GM11168 (cell line): ENCODE data around the gene RPL32.
"Not testable (repeated sequence)": the region's sequence is repeated elsewhere in the genome, so short reads cannot be mapped to it uniquely, and the experiment has no call there.

Experiments used
- in situ Hi-C: fragments of 300-500 bp; cut with MboI; formaldehyde crosslinking; loops from one replicate; pipeline ENCODE4 v1.12.0; 2022; ENCODE audit warnings: low sequenced_read_pairs; ENCODE audit not compliant: unreplicated experiment

The RPL32 gene

GRCh38 chr3:12868039-12869034 lies 27.0 kb upstream of the RPL32 start:
- in situ Hi-C loops = no loop called here

GRCh38 chr3:12866836-12867235 lies 25.5 kb upstream of the RPL32 start:
- in situ Hi-C loops = no loop called here

DNA sequence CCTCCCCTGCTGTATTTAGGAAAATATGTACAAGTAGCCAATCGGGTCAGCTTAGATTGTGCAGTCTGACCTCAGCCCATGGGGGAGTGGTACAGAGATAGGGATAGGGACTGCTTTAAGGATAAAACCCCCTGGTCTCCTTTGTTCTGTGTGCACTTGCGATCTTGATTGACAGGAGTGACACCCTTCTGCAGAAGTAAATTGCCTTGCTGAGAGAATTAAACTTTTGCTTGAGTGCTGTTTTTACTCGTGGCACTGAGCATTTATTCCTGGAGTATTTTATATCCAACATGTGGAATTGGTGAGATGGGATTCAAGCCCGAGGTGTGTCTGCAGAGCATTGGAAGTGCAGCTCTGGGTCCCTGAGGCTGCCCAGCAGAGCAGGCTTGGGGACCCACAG lies 23.9 kb upstream of the RPL32 start:
- in situ Hi-C loops = no loop called here

DNA sequence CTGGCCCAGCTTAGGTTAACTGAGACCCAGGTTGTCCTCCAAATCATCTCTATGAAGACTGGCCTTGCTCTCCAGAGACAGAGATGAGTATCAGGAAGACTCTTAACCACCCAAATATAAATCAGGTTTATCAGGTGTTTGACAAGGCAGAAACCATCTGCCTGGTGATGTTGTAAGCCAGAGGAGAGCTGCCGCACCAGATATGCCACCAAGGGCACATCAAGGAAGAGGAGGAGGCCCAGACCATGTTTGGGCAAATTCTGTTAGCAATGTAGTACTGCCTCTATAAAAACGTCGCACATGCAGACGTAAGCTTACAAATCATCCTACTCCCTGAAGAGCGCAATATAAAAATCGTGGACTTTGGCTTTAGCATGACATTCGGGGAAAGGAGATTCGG lies 21.0 kb upstream of the RPL32 start:
- in situ Hi-C loops = no loop called here

GRCh38 chr3:12861611-12862010 lies 20.2 kb upstream of the RPL32 start:
- in situ Hi-C loops = no loop called here

DNA sequence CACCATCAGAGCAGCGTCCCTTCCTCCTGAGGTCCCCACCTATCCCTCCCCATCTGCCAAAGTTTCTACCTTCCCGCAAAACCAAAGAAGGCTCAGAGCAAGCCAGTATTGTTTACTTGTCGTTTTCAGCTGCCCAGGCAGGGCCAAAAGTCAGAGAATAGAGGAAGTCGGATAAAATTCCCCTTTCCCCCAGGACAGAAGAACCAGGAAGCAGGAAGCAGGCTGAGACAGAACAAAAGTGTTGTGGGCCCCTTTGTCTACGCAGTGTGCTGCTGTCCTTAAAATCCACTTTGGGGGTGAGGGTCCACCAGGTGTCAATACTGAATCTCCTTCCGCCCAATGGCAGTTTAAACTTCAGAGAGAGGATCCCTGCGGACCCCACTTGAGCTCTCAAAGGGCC lies 18.5 kb upstream of the RPL32 start:
- in situ Hi-C loops = loop anchor here (5.0 kb wide), 1 partner anchor 37 kb away; no protein-coding TSS in a partner anchor

DNA sequence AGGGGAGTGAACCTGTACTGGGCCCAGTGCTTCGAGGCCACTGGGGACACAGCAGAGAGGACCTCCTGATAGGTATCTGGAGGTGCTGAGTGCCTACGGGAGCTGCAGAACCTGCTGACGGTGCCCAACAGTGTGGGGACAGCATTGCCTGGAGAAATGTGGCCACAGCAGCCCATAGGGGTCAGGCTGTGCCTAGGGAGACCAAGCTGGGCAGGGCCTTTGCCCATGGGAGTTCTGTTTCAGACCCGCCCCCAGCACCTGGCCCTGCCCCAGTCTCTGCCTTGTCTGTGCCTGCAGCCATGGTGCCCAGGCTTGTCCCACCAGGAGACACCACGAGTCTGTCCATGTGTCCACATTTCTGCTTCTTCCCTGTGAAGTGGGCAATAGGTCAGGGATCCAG lies 15.3 kb upstream of the RPL32 start:
- in situ Hi-C loops = loop anchor here (5.0 kb wide), 1 partner anchor 41 kb away; no protein-coding TSS in a partner anchor

GRCh38 chr3:12854565-12854964 lies 13.2 kb upstream of the RPL32 start:
- in situ Hi-C loops = no loop called here

DNA sequence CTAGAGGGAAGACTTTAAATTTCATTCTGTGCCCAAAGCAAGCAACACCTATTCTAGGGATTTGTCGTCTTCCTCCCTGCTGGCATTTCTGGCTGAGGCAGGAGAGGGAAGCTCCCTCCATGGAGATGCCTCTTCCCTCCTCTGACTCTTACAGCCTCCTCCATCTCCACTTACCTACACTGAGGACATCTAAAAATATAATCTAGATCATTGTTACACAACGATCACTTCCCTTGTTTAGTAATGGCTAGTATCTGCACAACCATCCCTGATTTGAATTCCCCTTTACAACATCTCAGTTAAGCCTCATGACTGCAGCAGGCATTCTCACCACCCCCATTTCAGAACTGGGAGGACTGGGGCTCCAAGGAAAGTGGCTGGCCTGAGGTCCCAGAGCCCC lies 12.5 kb upstream of the RPL32 start:
- in situ Hi-C loops = not testable (repeated sequence)

DNA sequence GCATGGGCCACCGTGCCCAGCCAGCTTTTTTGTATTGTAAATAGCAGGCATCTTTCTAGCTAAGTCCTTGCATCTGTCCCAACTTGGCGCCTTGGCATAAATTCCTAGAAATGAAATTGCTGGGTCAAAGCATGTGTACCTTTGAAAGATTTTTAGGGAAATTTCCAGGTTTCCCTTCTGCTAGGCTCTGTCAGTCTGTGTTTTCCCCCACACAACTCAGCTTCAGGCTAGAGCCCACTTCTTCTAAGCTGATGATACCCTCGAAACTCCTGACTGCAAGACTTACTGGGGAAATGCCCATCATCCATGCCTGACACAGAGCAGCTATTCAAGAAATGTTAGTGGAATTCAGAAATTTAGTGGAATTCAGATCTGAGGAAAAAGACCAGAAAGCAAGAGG lies 10.8 kb upstream of the RPL32 start:
- in situ Hi-C loops = no loop called here

DNA sequence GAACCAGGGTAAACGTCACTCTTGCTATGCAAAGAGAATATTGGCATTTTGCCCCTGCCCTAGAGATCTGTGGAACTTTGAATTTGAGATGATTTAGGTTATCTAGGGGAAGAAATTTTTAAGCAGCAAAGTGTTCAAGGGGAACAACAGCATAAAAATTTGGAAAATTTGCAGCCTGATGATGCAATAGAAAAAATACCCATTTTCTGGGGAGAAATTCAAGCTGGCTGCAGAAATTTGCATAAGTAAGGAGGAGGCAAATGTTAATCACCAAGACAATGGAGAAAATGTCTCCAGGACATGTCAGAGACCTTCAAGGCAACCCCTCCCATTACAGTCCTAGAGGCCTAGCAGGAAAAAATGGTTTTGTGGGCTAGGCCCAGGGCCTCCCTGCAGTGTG lies 4.4 kb upstream of the RPL32 start:
- in situ Hi-C loops = no loop called here

DNA sequence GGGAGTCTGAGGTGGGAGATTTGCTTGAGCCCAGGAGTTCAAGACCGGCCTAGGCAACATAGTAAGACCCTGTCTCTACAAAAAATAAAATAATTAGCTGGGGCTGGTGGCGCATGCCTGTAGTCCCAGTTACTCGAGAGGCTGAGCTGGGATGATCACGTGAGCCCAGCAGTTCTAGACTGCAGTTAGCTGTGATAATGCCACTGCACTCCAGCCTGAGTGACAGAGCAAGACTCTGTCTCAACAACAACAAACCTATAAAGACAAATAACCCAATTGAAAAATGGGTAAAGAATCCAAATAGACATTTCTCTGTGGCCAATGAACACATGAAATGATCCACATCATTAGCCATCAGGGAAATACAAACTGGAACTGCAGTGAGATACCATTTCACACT lies 1.1 kb upstream of the RPL32 start:
- in situ Hi-C loops = no loop called here

DNA sequence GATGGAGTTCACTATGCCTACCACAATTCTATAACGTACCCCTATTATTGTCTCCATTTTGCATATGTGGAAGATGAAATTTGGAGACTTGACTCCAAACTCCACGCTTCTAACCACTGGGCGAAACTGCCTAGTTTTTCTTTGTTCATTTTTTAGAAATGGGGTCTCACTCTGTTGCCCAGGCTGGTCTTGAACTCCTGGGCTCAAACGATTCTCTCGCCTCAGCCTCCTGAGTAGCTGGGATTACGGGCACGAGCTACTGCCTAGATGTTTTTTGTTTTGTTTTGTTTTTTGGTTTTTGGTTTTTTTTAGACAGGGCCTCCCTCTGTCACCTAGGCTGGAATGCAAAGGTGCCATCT lies 584 bp upstream of the RPL32 start:
- in situ Hi-C loops = no loop called here

GRCh38 chr3:12840591-12841148 lies 695 bp downstream of the RPL32 start:
- in situ Hi-C loops = no loop called here

- in situ Hi-C loops = not testable (repeated sequence)
These were observed 1.2 kb downstream of the RPL32 start for GRCh38 chr3:12840148-12840547.

DNA sequence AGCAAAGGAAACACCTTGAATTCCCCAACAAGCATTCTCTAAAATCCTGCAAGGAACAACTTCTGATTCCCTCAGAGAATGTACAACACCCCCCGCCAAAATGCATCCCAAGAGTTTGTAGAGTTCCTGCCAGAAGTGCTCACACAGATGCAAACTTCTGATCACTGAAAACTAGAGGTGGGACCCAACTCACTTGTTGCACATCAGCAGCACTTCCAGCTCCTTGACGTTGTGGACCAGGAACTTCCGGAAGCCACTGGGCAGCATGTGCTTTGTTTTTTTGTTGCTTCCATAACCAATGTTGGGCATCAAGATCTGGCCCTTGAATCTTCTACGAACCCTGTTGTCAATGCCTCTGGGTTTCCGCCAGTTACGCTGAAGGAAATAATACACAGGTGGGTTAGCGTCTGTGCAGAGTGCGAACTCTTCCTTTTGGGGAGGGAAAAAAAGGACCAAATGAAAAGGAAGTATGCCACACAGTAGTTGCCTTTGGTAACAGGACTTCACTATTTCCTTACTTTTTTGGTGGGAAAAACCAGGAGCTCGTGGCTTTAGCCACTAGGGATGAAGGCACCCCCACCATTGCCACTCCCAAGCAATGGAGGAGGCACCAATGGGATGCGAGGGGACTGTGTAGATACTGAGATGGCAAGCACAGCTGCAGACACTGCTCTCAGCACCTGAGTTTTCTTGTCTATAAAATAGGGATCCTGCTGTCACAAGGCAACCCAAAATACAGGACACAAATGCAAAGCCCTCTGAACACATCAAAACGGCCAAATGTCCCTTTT lies 2.0 kb downstream of the RPL32 start:
- in situ Hi-C loops = no loop called here

DNA sequence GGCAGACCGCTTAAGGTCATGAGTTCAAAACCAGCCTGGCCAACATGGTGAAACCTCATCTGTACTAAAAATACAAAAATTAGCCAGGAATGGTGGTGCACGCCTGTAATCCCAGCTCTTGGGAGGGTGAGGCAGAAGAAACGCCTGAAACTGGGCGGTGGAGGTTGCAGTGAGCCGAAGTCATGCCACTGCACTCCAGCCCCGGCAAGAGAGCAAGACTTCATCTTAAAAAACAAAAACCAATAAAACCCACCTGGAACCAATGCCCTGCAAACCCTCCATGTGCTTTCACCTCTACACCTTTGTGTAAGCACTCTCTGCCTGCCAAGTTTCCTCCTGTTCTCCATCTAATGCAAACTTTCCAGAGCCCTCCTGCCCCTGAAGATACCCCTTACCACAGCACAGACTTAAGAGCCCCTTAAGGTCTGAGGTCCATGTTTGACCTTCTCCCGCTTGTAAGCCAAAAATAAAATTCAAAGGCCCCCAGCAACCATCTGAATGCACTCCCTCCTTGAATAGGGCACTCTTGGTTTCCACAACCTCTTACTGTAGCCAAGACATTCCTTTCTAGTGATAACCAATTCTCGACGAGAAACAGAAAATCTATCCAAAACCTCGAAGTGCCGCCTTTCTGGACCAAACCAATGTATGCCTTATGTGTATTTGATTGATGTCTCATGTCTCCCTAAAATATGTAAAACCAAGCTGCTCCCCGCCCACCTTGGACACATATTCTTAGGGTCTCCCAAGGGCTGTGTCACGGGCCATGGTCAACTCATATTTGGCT lies 3.0 kb downstream of the RPL32 start:
- in situ Hi-C loops = no loop called here

- in situ Hi-C loops = no loop called here
These were observed 3.9 kb downstream of the RPL32 start for GRCh38 chr3:12837295-12837986.

DNA sequence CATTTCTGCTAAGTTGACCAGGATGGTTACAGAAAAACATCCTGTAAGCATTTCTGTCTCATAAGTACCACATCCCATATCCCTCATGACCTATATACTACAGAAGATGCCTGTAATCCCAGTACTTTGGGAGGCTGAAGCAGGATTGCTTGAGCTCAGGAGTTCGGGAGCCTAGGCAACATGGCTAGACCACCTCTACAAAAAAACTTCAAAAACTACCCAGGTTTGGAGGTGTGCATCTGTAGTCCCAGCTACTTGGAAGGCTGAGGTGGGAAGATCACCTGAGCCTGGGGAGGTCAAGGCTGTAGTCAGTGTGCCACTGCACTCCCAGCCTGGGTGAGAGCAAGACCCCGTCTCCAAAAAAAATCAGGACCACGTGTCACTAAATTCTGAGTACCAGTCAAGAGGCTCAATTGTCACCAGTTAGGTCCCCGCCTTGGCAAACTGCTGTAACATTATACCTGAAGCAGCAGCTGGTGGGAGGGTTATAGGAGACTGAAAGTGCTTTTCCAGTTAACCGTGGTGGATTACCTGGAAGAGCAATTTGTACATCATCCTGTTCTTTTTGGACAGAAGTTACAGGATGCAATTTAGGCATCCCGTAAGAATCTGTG lies 6.2 kb downstream of the RPL32 start:
- in situ Hi-C loops = no loop called here
